Measurements from ENCODE around the gene NDUFA3. TPM values are rescaled to one million over a fixed set of nuclear protein-coding genes. Genes with fewer than 3 reads are reported as not detected.
A peak's percentile ranks its signal among the peaks of the same experiment; 100 is the strongest.

The NDUFA3 gene
- total and polyA plus RNA-seq, 10 of the 15 experiments (the other 5 are each of a cell fraction or from before 2014, with no cell fraction given) = 40.0 to 335 (median 153) TPM

- no peak for TF ChIP-seq ZNF217 (IDR thresholded peaks at IDR 0.05)
- no peak for TF ChIP-seq CBFB (IDR thresholded peaks at IDR 0.05; ENCODE audit: low read depth)
- TF ChIP-seq GATAD2B (conservative IDR thresholded peaks at IDR 0.05; ENCODE audit: low read depth) = peak; percentile 88
- TF ChIP-seq CEBPB (IDR thresholded peaks at IDR 0.05; ENCODE audit: borderline replicate concordance in 1 of 2, low read depth in 2 of 2, low read length in 2 of 2) = no peak
- no peak for TF ChIP-seq YBX1 (IDR thresholded peaks at IDR 0.05)
- TF ChIP-seq ZNF622 (IDR thresholded peaks at IDR 0.05) = no peak
- TF ChIP-seq SIX5 (IDR thresholded peaks at IDR 0.05; ENCODE audit: low read depth, low read length, severe bottlenecking) = no peak
- TF ChIP-seq NRF1 (conservative IDR thresholded peaks at IDR 0.05; ENCODE audit: low read depth, low read length) = no peak
- TF ChIP-seq SIN3A (IDR thresholded peaks at IDR 0.05; ENCODE audit: low read depth, low read length) = peak; percentile 6; the same call in 1 of the 2 replicates
- no peak for TF ChIP-seq IRF3 (IDR thresholded peaks at IDR 0.05)
- TF ChIP-seq SKIL (IDR thresholded peaks at IDR 0.05; ENCODE audit: low read depth, poor library complexity, severe bottlenecking) = no peak
- TF ChIP-seq EED (IDR thresholded peaks at IDR 0.05; ENCODE audit: low read depth) = no peak
- no peak for TF ChIP-seq BRCA1 (IDR thresholded peaks at IDR 0.05; ENCODE audit: low read depth, low read length)
- TF ChIP-seq BCL3 (IDR thresholded peaks at IDR 0.05; ENCODE audit: borderline replicate concordance, insufficient read depth, low read depth, low read length, poor library complexity, severe bottlenecking) = no peak
- no peak; the same call in 1 of the 2 replicates for TF ChIP-seq SMAD5 (IDR thresholded peaks at IDR 0.05; ENCODE audit: low read depth)
- no peak for TF ChIP-seq SMC3 (IDR thresholded peaks at IDR 0.05; ENCODE audit: borderline replicate concordance, low read length)
- TF ChIP-seq GABPA (IDR thresholded peaks at IDR 0.05; ENCODE audit: low read depth) = no peak
- no peak for TF ChIP-seq RAD21 (IDR thresholded peaks at IDR 0.05; ENCODE audit: insufficient read depth, low read depth, low read length)
- TF ChIP-seq ZBED1 (IDR thresholded peaks at IDR 0.05; ENCODE audit: borderline replicate concordance) = peak; percentile 100
- TF ChIP-seq RAD51 (IDR thresholded peaks at IDR 0.05) = no peak
- no peak for TF ChIP-seq ATF3 (IDR thresholded peaks at IDR 0.05; ENCODE audit: borderline replicate concordance, extremely low read depth, low read depth, low read length)
- no peak for TF ChIP-seq BMI1 (IDR thresholded peaks at IDR 0.05; ENCODE audit: borderline replicate concordance)
- TF ChIP-seq POLR2A (IDR thresholded peaks at IDR 0.05; ENCODE audit: low read depth, low read length) = peak; percentile 91
- no peak for TF ChIP-seq MEF2A (IDR thresholded peaks at IDR 0.05; ENCODE audit: insufficient read depth, low read depth, low read length)
- TF ChIP-seq RUNX3 (IDR thresholded peaks at IDR 0.05; ENCODE audit: low read length) = no peak
- no peak for TF ChIP-seq HSF1 (IDR thresholded peaks at IDR 0.05; ENCODE audit: low read depth, low read length)
- TF ChIP-seq SREBF2 (IDR thresholded peaks at IDR 0.05; ENCODE audit: low read length) = no peak
These were observed 35.2 kb downstream of the NDUFA3 start, which contains the start of gene CNOT3 (continued) for GRCh38 chr19:54137699-54138488.
